ENCODE measurements around the gene TSPAN14.

Gene TSPAN14

DNA sequence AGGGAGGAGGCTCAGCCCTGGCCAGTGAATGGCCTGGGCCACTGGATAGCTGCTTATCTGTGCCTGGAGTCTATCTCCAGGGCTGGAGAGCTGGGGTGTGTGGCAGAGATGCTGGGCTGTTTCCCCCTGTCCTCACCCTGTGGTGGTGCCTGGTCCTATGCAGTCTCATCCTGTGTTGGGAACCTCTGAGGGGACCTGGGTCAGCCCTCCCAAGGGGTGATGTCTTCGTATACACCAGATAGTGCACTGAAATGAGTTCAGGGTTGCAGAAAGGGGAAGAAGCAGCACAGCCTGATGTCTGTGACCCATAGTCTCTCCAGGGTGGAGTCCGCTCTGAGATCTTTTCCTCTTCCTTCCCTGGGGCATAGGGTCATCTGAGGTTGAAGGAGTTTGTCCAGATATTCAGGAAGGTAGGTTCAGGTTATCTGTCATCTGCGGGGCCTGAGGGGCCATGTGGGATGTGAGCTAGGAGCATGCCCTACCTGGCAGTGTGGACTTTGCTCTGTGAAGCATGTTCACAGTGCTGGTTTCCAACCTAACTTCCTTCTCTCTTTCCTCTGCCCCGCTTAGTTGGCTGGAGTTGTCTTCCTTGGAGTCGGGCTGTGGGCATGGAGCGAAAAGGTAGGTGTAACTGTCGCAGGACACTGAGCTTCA, 50.2 kb downstream of the TSPAN14 start:
- no peak for DNase-seq (ENCODE audit: low read depth)

DNA sequence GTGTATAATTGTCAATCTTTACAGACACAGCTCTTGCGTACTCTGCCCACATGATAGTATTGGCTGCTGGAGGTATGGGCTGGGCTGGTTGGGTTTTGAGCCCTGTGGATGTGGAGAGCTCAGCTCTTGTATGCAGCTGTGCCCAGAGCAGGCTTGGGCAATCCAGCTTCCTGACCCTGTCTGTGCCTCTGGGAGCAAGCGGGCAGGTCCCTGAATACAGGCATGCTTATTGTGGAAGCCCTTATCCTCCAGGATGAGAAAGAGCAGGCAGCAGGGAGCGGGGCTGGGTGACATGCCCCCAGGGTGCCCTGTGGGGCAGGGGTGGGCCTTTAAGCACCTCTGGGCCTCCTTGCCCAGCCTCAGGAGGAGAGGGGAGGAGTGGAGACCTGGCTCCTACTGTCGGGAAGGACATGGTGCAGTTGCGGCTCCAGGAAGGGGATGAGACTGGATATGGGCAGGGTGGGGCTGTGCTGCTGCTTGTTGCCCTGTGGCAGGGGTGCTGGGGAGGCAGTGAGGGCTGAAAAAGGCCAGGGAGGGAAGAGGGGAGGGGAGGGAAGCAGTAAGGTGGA, 50.9 kb downstream of the TSPAN14 start:
- no peak for DNase-seq (ENCODE audit: low read depth)

DNA sequence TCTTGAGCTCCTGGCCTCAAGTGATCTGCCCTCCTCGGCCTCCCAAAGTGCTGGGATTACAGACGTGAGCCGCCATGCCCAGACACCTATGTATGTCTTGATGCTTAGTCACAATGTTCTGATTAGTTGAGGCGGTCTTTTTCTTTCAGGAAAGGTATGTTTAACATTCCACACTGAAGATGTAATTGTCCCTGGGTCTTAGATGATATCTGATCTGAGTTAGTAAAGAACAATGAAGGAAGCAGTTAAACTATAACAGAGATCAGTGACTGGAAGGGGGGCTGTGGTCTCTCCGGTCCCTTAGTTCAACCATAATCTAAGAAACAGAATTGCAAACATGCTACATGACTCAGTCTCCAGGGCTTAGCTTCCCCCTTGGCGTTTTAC, 52.1 kb downstream of the TSPAN14 start:
- DNase-seq (ENCODE audit: low read depth) = no peak

DNA sequence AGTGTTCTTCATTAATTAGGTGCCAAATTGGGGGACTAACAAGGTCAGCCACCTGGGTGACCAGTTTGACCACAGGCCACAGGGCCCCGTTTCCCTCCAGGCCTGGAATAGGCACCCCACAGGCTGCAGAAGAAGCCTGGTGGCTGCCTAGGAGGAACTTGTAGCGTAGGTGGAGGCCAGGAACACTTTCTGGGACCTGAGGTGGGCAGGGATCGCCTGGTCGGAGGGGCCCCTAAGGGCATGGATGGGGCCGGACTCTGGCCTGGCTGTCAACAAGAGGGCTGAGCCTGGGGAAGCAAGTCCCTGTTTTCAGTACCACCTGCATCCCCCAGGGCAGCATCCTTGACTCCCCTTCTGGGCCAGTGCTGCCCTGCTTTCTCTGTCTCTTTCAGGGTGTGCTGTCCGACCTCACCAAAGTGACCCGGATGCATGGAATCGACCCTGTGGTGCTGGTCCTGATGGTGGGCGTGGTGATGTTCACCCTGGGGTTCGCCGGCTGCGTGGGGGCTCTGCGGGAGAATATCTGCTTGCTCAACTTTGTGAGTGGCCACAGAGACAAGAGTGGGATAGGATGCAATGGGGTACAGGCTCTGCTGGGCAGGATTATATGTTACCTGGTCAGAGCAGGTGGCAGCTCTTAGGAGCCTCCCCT, 52.9 kb downstream of the TSPAN14 start:
- DNase-seq (ENCODE audit: low read depth) = no peak

DNA sequence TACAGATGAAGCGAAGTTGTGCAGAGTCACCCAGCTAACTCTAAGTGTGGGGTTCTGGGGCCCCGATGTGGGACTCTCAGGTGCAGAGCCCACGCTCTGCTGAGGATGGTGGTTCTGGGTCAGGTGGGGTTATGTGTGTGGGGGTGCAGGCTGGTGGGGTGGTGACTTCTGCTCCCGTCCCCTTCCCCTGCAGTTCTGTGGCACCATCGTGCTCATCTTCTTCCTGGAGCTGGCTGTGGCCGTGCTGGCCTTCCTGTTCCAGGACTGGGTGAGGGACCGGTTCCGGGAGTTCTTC, 54.9 kb downstream of the TSPAN14 start:
- DNase-seq (ENCODE audit: low read depth) = no peak

DNA sequence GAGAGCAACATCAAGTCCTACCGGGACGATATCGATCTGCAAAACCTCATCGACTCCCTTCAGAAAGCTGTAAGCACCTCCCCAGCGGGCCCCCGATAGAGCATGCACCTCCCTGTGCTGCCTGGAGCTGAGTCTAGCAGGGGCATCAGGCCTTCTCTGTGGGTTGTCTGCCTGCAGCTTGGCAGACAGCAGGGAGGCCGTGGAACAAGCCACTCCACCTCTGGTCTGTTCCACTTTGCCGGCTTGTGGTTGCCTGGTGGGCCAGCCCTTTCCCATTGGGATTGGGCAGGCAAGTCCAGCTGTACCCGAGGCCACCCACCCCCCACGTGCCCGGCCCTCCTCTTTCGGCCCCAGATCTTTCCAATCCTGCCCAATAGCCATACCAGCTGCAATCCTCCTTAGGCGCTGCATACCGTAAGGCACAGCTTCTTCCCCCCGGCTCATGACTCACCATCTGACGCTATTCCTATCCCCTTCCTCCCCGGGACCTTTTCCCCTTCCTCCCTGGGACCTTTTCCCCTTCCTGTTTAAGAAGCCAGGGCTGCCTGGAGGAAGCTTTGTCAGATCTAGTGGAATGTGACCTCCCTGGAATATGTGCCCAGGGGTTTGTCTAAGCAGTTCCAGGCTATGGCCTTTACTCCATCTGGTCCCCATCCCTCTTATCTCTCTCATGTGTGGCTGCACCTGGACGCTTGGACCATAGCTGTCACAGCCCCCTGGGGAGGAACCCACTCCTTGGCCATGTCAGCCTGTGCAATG, 55.5 kb downstream of the TSPAN14 start:
- no peak for DNase-seq (ENCODE audit: low read depth)

DNA sequence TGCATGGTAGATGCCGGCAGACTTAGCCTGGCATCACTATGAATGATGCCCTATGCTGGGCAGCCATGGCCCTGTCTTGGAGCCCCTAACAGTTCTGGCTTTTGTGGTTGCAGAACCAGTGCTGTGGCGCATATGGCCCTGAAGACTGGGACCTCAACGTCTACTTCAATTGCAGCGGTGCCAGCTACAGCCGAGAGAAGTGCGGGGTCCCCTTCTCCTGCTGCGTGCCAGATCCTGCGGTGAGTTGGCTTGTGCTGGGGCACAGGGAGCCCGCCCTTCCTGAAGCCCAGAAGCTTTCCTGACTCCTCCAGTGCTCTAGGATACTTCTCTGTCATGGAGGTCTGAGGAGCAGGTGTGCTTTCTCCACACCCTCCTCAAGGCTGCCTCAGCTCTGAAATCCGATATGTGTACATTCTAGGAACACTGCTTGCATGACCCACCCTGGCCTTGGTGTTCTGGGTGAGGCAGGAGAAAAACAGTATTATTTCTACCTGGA, 58.0 kb downstream of the TSPAN14 start:
- DNase-seq (ENCODE audit: low read depth) = no peak

DNA sequence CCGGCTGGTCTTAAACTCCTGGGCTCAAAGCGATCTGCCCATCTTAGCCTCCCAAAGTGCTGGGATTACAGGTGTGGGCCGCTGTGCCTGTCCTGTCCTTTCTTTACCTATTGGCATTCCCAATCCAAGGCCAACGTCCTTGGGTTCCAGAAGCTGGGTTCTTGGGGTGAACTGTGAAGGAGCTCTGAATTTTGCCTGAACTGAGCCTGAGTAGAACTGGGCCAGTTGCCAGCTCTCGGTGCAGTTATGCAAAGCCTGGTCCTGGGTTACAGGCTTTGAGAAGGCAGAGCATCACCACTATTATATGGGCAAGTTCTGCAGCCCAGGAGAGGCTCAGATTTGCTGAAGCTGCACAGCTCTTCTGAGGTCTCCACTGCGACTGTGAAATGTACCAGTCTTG, 59.0 kb downstream of the TSPAN14 start:
- no peak for DNase-seq (ENCODE audit: low read depth)

DNA sequence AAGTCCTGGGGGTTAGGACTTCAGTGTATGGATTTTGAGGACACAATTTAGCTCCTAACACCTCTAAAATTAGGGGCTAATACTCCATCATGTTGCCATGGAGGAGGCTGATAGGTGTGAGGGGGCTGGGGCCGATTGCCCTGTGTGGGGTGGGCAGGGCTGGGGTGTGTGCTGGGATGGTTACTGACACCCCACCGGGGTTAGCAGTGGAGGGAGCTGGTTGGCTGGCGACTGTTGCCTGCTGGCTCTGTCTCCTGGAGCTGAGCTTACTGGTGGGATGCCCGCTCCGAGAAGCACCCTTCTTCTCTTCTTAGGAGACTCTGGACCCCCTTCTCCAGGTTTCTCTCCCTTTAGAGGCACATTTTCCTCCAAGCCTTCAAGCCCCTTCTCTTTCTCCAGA, 61.4 kb downstream of the TSPAN14 start:
- no peak for DNase-seq (ENCODE audit: low read depth)

DNA sequence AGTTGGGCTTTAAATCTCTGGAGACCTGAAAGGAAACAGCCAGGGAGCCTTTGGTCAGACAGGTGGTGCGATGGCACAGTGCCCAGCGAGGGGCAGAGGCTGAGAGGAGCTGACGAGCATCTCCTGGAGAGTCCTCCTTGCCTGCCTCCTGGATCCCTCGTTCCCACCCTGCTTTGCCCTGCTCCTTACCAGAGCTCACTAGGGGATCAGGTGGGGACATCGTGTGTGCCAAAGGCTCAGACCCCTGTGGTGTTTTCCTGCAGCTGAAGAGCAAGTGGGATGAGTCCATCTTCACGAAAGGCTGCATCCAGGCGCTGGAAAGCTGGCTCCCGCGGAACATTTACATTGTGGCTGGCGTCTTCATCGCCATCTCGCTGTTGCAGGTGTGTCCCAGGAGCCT, 61.8 kb downstream of the TSPAN14 start:
- DNase-seq (ENCODE audit: low read depth) = no peak

DNA sequence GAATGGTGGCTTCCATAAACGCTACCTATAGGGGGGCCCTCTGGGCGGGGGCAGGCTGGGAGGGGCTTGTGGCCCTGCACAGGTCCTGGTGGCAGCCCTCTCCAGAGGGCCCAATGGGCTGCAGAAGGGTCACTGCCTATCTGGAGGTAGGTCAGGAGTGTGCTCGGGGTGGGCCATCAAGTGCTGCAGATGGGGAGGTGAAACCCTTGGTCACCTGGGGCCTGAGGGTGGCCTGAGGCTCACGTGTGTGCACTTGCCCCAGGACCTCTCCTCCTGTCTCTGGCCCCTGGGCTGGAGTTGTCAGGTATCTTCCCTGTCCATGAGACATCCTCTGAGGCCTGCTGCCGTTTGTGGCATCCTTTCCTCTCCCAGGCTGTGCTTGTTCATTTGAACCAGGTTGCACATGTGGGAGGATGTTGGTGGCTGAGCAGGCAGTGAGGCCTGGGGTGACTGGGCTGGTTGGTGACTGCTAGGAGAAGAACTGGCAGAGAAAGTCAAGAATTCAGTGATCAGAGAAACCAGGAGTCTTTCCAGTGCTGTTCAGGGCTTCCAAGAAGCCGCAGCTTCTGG, 62.5 kb downstream of the TSPAN14 start:
- no peak for DNase-seq (ENCODE audit: low read depth)

DNA sequence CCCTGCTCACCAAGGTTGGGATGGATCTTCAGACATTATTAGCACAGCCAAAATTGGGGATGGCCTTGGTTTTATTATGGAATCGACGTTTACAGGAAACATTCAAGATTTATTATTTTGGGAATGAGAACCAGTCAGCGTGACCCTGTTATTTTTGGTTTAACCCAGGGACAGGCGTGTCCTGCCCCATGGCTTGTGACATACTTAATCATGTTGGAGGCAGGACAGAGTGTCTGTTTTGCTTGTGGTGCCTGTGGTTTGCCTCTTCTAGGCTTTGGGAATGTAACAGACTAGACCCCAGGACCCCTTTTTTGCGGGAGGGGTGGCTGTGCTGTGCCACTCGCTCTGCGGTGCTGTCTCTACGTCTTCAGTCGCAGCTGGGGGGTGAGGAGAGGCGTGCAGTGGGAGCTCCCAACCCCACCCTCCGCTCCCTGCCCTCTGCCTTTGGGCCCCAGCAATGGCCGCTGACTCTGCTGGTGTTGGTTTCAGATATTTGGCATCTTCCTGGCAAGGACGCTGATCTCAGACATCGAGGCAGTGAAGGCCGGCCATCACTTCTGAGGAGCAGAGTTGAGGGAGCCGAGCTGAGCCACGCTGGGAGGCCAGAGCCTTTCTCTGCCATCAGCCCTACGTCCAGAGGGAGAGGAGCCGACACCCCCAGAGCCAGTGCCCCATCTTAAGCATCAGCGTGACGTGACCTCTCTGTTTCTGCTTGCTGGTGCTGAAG, 63.5 kb downstream of the TSPAN14 start:
- DNase-seq (ENCODE audit: low read depth) = no peak

DNA sequence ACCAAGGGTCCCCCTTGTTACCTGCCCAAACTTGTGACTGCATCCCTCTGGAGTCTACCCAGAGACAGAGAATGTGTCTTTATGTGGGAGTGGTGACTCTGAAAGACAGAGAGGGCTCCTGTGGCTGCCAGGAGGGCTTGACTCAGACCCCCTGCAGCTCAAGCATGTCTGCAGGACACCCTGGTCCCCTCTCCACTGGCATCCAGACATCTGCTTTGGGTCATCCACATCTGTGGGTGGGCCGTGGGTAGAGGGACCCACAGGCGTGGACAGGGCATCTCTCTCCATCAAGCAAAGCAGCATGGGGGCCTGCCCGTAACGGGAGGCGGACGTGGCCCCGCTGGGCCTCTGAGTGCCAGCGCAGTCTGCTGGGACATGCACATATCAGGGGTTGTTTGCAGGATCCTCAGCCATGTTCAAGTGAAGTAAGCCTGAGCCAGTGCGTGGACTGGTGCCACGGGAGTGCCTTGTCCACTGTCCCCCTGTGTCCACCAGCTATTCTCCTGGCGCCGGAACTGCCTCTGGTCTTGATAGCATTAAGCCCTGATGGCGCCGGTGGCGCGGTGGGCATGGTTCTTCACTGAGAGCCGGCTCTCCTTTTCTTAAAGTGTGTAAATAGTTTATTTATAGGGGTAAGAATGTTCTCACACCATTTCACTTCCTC, 64.2 kb downstream of the TSPAN14 start:
- DNase-seq (ENCODE audit: low read depth) = no peak

DNA sequence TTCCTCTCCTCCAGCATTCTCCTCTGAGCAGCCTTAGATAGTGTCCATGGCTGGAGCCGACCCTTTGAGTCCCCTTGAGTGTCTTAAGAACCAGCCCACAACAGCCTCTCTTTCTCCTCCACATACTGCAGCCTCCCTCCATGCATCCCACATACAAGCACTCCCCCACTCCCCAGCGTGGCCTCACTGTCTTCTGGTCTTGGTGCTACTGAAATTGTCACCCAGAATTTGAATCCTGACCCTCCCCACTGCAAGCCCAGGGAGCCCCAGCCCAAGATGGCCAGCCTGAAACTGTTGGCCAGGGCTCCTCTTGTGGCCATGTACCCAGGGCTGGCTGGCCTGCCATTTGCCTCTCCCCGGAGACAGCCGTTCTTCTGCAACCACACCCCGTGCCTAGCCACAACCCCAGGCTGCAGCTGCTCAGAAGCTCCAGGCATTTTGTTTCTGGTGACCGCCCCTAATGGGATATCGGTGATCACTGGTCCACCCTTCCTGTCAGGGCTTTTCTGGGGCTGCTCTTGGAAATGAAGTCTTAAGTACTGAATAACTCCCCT, 64.8 kb downstream of the TSPAN14 start:
- no peak for DNase-seq (ENCODE audit: low read depth)

DNA sequence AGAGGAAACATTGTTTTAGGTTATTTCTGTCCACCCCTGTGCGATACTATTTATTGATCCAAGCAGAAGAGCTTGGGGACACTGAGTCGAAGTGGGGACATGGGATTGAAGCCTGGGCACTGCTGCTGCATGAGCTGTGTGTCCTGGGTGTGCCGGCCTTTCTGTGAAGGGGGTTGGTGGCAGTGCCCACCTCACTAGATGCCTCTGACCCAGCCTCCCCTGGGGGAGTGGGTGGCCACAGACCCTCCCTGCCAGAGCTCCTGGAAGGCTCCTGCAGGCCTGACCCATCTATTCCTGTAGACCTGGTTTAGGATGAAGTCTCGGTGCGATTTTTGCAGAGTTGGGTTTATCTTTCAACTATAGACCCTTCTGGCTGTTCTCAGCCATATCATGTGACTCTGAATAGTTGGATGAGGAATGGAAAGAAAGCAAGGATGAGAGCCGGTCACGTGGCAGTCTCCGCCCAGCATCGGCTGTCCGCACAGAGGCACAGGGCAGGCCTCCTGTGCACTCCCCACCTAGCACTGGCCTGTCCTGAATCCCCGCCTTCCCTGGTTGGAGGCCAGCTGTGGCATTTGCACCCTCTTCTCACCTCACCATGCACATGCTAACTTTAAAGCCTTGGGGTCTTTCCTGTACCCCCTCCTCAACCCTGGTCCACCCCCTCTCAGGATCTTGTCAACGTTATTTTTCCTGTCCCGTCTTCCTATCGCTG, 66.0 kb downstream of the TSPAN14 start:
- DNase-seq (ENCODE audit: low read depth) = no peak

DNA sequence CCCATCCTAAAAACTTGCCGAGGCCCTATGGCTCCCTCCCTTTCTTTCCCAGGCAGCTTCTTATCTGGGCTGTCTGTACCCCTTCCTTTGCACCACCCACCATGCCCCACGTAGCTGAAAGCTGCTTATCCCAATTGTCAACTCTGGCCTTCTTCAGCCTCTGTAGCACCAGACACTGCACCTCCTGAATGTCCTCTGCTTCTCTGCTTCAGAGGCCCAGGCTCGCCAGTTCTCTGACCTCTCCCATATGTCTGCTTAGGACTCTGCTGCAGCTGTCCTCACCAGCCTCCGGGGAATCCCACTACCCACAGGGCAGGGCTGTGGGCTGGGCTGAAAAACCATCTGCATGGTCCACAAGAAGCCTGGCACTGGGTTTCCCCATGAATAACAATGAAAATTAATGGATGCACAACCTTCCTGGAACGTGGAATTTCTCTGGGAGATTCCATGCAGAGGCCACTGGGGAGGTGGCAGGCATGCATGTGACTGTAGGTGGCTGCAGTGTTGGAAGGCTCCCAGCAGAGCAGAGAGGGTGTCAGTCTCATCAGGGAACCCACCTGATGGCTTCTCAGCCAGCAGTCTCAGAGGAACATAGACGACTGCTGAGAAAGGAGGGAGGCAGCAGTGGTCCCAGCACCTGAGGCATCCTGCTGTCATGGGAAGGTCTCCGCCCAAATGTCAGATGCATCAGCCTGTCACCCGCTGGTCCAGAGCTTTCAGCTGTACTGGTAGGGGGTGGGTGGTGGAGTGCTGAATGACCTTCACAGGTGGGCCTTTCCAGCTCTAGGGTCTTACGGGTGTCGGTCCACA, 66.8 kb downstream of the TSPAN14 start:
- no peak for DNase-seq (ENCODE audit: low read depth)

DNA sequence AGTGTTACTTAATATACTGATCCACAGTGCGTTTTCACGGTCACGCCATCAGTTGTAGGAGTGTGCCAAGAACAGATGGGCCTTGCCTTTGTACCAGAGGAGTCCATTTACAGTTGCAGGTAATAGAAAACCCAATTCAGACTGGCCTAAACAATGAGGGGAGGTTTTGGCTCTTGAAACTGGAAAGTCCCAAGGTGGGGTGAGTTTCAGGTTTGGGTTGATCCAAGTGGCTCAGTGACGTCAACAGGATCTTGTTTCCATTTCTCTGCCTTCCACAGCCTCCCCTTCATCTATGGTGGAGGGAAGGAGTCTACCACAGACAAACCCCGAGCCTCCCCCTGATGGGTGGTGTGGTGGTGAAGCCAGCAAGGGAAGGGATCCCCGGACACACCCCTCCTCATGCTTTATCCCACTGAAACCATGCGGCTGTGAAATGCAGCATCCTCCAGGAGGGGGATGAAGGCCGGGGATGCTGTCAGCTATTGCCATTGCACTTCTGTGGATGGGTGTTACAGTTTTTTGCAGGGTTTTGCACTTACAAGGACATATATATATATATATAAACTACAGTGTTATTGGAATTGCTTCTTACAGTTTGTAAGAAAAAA, 68.8 kb downstream of the TSPAN14 start:
- DNase-seq (ENCODE audit: low read depth) = no peak

DNA sequence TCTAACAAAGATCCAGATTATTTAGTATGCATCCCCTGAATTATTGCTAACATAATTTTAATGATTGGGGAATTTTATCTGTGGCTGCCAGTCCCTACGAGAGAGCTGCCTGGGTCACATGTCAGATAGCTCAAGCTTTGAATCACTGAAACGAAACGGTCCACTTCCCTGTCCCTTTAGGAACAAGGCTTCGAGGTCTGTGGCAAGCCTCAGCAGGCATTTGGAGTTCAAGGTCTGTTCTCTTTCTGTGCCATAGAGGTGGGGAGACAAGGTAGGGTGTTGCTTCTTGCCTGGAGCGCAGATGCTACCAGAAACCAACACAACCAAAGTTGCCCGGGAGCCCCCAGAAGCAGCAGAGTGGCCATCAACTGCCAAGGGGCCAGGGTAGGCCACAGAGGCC, 69.7 kb downstream of the TSPAN14 start:
- DNase-seq (ENCODE audit: low read depth) = no peak

DNA sequence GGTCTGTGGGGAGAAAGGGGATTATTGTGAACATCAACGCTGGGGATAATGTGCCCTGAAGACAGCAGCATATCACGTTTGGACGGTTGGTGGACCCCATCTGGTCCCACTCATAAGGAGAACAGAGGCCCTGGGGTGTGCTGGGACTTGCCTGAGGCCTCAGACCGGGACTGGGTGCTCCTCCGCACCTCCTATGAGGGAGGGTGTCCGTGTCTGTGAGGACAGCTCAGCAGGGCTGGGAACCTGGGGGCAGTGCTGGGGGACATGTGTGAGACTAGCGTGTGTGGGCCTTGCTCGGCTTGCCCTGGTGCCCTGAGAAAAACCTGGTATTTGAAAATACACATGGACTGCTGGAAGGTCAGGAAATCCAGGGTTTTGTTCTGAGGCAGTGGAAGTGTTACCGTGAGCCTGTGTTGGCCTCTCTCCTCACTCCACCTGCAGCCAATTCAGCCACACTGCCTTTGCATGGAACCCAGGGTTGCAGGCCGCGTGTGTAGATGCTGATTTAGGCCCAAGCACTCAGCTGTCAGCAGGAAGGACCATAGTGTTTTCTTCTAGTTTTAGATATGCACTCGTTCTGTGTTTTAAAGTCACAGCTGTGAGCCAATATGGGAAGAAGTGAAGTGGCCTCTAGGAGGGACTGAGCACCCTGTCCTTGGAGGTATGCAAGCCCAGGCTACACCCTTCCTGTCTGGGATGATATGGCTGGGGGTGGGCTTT, 70.2 kb downstream of the TSPAN14 start:
- DNase-seq (ENCODE audit: low read depth) = no peak

Measured in GM04503 (cell line).